ENCODE measurements around the gene PTMS.

GRCh38 chr12:6818222-6818621, 52.1 kb downstream of the PTMS start:
- no peak for TF ChIP-seq POLR2A (IDR thresholded peaks at IDR 0.05)
- no peak for TF ChIP-seq POLR2AphosphoS5 (IDR thresholded peaks at IDR 0.05)

Data from prostate gland (tissue), 1 donor.